Pancreas (tissue), 10 donors: ENCODE measurements around the gene CHRNA1. TPM values are rescaled to one million over a fixed set of nuclear protein-coding genes. Genes with fewer than 3 reads are reported as not detected.

Experiments used
- ATAC-seq, 4 donors: fragments of 200-7000 bp; cut with Tn5 transposase; one replicate each; pipeline versions ENCODE4 v1.8.0 to v1.9.1; 2020; ENCODE audit warnings: mild to moderate bottlenecking in 4 of 4, moderate library complexity in 4 of 4
- DNase-seq, 6 donors: peaks; one replicate each; pipeline ENCODE4 v3.0.0-alpha.2; 2020
- FAIRE-seq: peaks from 2 replicates; lab custom pipeline; 2012; peaks lifted over from hg19 to GRCh38; lab: Jason Lieb, UNC
- H3K27ac ChIP-seq, 4 donors: fragments of 200-600 bp; sonication (generic); 1 replicate in 3 of 4; 2 replicates in 1 of 4; pipeline versions ENCODE4 v1.5.0 to v1.8.0; 2020
- H3K27me3 ChIP-seq, 4 donors: fragments of 200-600 bp; one replicate each; pipeline ENCODE4 v1.8.0; 2021
- H3K36me3 ChIP-seq, 3 donors: fragments of 200-600 bp; sonication (generic) in 1 of 3; one replicate each; pipeline versions ENCODE4 v1.5.0 to v1.8.0; 2020 to 2021
- H3K4me1 ChIP-seq, 3 donors: fragments of 200-600 bp; one replicate each; pipeline ENCODE4 v1.8.0; 2021
- H3K4me3 ChIP-seq, 4 donors: fragments of 200-600 bp; sonication (generic) in 2 of 4; one replicate each; pipeline versions ENCODE4 v1.5.0 to v1.8.0; 2020 to 2021
- H3K9me3 ChIP-seq, 4 donors: fragments of 200-600 bp; one replicate each; pipeline ENCODE4 v1.8.0; 2021
- CTCF ChIP-seq, 4 donors: fragments of 200-600 bp; sonication (generic) in 3 of 4; IDR thresholded peaks; one replicate each; pipeline versions ENCODE4 v1.5.0 to v1.8.0; 2021; ENCODE audit warnings: antibody characterized with exemption in 4 of 4
- WGBS, 2 donors: extraction: QIAGEN DNeasy Blood & Tissue Kit; methylation state at CpG; one replicate each; pipeline ENCODE4 v1.1.7; 2013; 5-methylcytosine and 5-hydroxymethylcytosine counted together
- intact Hi-C, 3 donors: fragments of 100-400 bp; cut with DNase I; formaldehyde crosslinking; loops; one replicate each; pipeline versions ENCODE4 v1.11.1 to v1.14.2; 2022
- polyA plus RNA-seq, 2 donors: library from polyadenylated mRNA; stranded (reverse); fragments of 200-250 nt; gene quantifications; one replicate each; pipeline ENCODE4 v1.2.3, GENCODE V29; 2013
- total RNA-seq, 6 donors: library from RNA; stranded (reverse); fragmentation: NEBNext Ultra II Directional in 4 of 6; extraction: Animal tissue kit (Norgen Biotek cat#: 25700) in 4 of 6; gene quantifications; one replicate each; pipeline versions ENCODE4 v1.2.1 to v1.2.4, GENCODE V29; 2021 to 2023
- donor health status: healthy with polysubstance abuse.
- donor health status: DM: no; HTN: no; CAD: no; lungs with moderate emphysema.
- donor health status: DM: no; HTN: no; CAD: no.
- donor health status: control.
- donor health status: control.
- donor health status: Bipolar disorder and iron deficiency.
- donor health status: DM: yes; HTN: yes; CAD: no.
- donor health status: DM: no; HTN: no; CAD: no.
- donor health status: DM: no; HTN: no; CAD: no.
- donor health status: DM: yes; HTN: yes; CAD: no.

The CHRNA1 gene
- total and polyA plus RNA-seq, 8 donors, result 0.12 to 0.14 (median 0.14) TPM; not detected in 5

GRCh38 chr2:174776675-174777074 lies 12.4 kb upstream of the CHRNA1 start:
- no peak overlapping the region for H3K4me3 ChIP-seq
- FAIRE-seq (no peak), DNase-seq (no peak), ATAC-seq (no peak)
- H3K27me3 ChIP-seq, result no peaks in the 10 kb centered on the region
- H3K36me3 ChIP-seq, result no peaks in the 10 kb centered on the region
- WGBS, 2 donors, result 59 to 61% methylated on average over 3 of the region's 3 CpGs
- intact Hi-C loops, result loop anchor here in 1 of 3 donors (5.0 kb wide), 1 partner anchor 206 kb away; no protein-coding TSS in a partner anchor
- no peak overlapping the region for H3K27ac ChIP-seq
- TF ChIP-seq CTCF (IDR thresholded peaks at IDR 0.05), result no peak
- no peaks in the 10 kb centered on the region for H3K4me1 ChIP-seq
- no peaks in the 10 kb centered on the region for H3K9me3 ChIP-seq

GRCh38 chr2:174776223-174776622 lies 12.0 kb upstream of the CHRNA1 start:
- FAIRE-seq (no peak), ATAC-seq (no peak), DNase-seq (no peak)
- no peak for TF ChIP-seq CTCF (IDR thresholded peaks at IDR 0.05)
- H3K27ac ChIP-seq, result no peak overlapping the region
- intact Hi-C loops, result loop anchor here in 1 of 3 donors (5.0 kb wide), 1 partner anchor 206 kb away; no protein-coding TSS in a partner anchor
- no peaks in the 10 kb centered on the region for H3K4me1 ChIP-seq
- H3K27me3 ChIP-seq, result no peaks in the 10 kb centered on the region
- no peaks in the 10 kb centered on the region for H3K36me3 ChIP-seq
- H3K9me3 ChIP-seq, result no peaks in the 10 kb centered on the region
- WGBS, 2 donors, result 62 to 67% methylated on average over 6 of the region's 6 CpGs
- no peak overlapping the region for H3K4me3 ChIP-seq

- no peak for ATAC-seq
- Histone ChIP-seq H3K4me1 (no peaks in the 10 kb centered on the region), H3K9me3 (no peaks in the 10 kb centered on the region), H3K27ac (no peak overlapping the region), H3K36me3 (no peaks in the 10 kb centered on the region), H3K27me3 (no peaks in the 10 kb centered on the region), H3K4me3 (no peak overlapping the region)
- no peak for DNase-seq
- no peak for TF ChIP-seq CTCF (IDR thresholded peaks at IDR 0.05)
- no peak for FAIRE-seq
- WGBS, 2 donors, result 57 to 84% methylated on average over 5 of the region's 5 CpGs
- intact Hi-C loops, result loop anchor here in 1 of 3 donors (5.0 kb wide), 1 partner anchor 207 kb away; no protein-coding TSS in a partner anchor
Measured at GRCh38 chr2:174775571-174775980, 11.3 kb upstream of the CHRNA1 start.

- DNase-seq (no peak), ATAC-seq (no peak), FAIRE-seq (no peak)
- H3K4me1 ChIP-seq, result no peaks in the 10 kb centered on the region
- intact Hi-C loops, result loop anchor here in 2 of 3 donors (5.0 kb wide), 2 partner anchors 207 to 212 kb away; no protein-coding TSS in a partner anchor
- no peaks in the 10 kb centered on the region for H3K27me3 ChIP-seq
- WGBS, 2 donors, result 78 to 81% methylated on average over 4 of the region's 4 CpGs
- H3K9me3 ChIP-seq, result no peaks in the 10 kb centered on the region
- H3K27ac ChIP-seq, result no peak overlapping the region
- H3K4me3 ChIP-seq, result no peak overlapping the region
- no peak for TF ChIP-seq CTCF (IDR thresholded peaks at IDR 0.05)
- no peaks in the 10 kb centered on the region for H3K36me3 ChIP-seq
Measured at GRCh38 chr2:174774886-174775285, 10.6 kb upstream of the CHRNA1 start.

- Histone ChIP-seq H3K4me1 (no peaks in the 10 kb centered on the region), H3K27ac (no peak overlapping the region), H3K27me3 (no peaks in the 10 kb centered on the region), H3K9me3 (no peaks in the 10 kb centered on the region), H3K4me3 (no peak overlapping the region), H3K36me3 (no peaks in the 10 kb centered on the region)
- DNase-seq (no peak), FAIRE-seq (no peak), ATAC-seq (no peak)
- WGBS, 2 donors, result 52 to 59% methylated on average over 2 of the region's 2 CpGs
- intact Hi-C loops, result loop anchor here in 1 of 3 donors (5.0 kb wide), 1 partner anchor 214 kb away; no protein-coding TSS in a partner anchor
- no peak for TF ChIP-seq CTCF (IDR thresholded peaks at IDR 0.05)
Measured at GRCh38 chr2:174773215-174773614, 8.9 kb upstream of the CHRNA1 start.
